Uterus (tissue), 4 donors: ENCODE data around the gene PTPRN2. TPM values are rescaled to one million over a fixed set of nuclear protein-coding genes. Genes with fewer than 3 reads are reported as not detected.
A peak's percentile ranks its signal among the peaks of the same experiment; 100 is the strongest.
"Not testable (repeated sequence)": the region's sequence is repeated elsewhere in the genome, so short reads cannot be mapped to it uniquely, and the experiment has no call there.

Source experiments
- DNase-seq, 2 donors: peaks; one replicate each; pipeline ENCODE4 v3.0.0-alpha.2; 2019 to 2020
- H3K27ac ChIP-seq, 2 donors: fragments of 200-600 bp; sonication (generic); 1 replicate in 1 of 2; 2 replicates in 1 of 2; pipeline ENCODE4 v1.5.1; 2016 to 2018
- H3K27me3 ChIP-seq, 2 donors: fragments of 200-600 bp; sonication (generic); one replicate each; pipeline ENCODE4 v1.5.1; 2018 to 2019; ENCODE audit warnings: control low read depth in 1 of 2
- H3K36me3 ChIP-seq, 2 donors: fragments of 200-600 bp; sonication (generic); one replicate each; pipeline ENCODE4 v1.5.1; 2019; ENCODE audit warnings: control low read depth in 1 of 2
- H3K4me1 ChIP-seq, 2 donors: fragments of 200-600 bp; sonication (generic); one replicate each; pipeline ENCODE4 v1.5.1; 2018 to 2019; ENCODE audit warnings: control low read depth in 1 of 2
- H3K4me3 ChIP-seq, 2 donors: fragments of 200-600 bp; sonication (generic); 1 replicate in 1 of 2; 2 replicates in 1 of 2; pipeline ENCODE4 v1.5.1; 2018 to 2019; ENCODE audit warnings: mild to moderate bottlenecking in 1 of 2
- H3K9me3 ChIP-seq, 2 donors: fragments of 200-600 bp; sonication (generic); one replicate each; pipeline ENCODE4 v1.5.1; 2019; ENCODE audit warnings: control low read depth in 1 of 2
- POLR2A ChIP-seq, 2 donors: fragments of 450-650 bp; IDR thresholded peaks; one replicate each; pipeline ENCODE4 v1.6.1; 2016; ENCODE audit warnings: antibody characterized with exemption in 2 of 2, mild to moderate bottlenecking in 1 of 2, moderate library complexity in 1 of 2
- intact Hi-C: fragments of 100-400 bp; cut with DNase I; formaldehyde crosslinking; loops from one replicate; pipeline ENCODE4 v1.15.1; 2023; ENCODE audit warnings: low total_unique reads
- total RNA-seq, 4 donors: library from RNA; depleted of rRNA in 3 of 4; stranded (reverse); fragments of >200 nt in 3 of 4; gene quantifications; one replicate each; pipeline versions ENCODE4 v1.1.0 to v1.2.4, GENCODE V29; 2014 to 2023
- TF ChIP-seq, protein P1 (sequence below), 4 experiments: fragments of 200-600 bp in 2 of 4; fragments of 450-650 bp in 2 of 4; sonication (generic) in 2 of 4; IDR thresholded peaks; one replicate each; pipeline ENCODE4 v1.5.1; 2016 to 2019; ENCODE audit warnings: antibody characterized with exemption in 4 of 4, mild to moderate bottlenecking in 2 of 4, moderate library complexity in 1 of 4
- donor health status: DM: yes; HTN: yes; CAD: no.

Gene PTPRN2
- 1 to 10 TPM; 1.2 to 5.2 (median 2.3) TPM for total RNA-seq

DNA sequence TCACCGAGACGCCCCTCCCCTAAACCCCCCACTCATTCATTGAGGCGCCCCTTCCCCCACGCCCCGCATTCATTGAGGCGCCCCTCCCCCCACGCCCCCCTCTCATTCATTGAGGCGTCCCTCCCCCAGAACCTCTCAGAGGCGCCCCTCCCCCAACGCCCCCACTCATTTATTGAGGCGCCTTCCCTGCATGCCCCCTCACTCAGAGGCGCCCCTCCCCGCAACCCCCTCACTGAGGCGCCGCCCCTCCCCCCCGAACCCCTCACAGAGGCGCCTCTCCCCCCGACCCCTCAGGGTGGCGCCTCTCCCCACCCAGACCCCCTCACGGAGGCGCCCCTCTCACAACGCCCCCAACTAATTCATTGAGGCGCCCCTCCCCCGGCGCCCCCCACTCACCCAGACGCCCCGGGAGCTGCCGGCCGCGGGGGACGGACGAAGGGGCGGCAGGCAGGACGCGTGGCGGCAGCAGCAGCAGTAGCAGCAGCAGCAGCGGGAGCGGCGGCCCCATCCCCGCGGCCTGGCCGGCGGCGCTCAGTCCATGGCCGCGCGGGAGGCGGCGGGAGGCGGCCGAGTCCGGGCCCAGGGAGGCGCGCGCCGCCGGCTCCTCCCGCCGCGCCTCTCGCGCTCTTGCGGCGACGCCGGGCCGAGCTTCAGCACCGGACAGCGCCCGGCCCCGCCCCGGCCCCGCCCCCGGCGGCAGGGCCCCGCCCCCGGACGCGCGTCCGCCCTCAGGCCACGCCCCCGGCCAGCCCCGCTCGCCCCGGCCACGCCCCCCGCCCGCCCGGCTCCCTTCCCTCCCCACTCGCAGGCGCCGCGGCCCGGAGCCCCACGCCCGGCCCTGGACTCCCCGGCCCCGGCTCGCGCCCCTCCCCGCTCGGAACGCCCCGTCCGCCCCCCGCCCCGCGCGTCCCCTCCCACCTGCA is at the start of gene PTPRN2:
Gene PTPRN2, minus strand, starts transcription at position 662 of the 923 bp plus-strand sequence.
- H3K4me1 ChIP-seq: peaks cover 6 to 14% of the 10 kb centered on the region in 2 donors
- no peak within 1 kb of the TSS for H3K27ac ChIP-seq
- peak; percentile 30 to 57 for DNase-seq
- intact Hi-C loops: no loop called here
- no peaks in the 10 kb centered on the region for H3K36me3 ChIP-seq
- no peaks in the 10 kb centered on the region for H3K9me3 ChIP-seq
- no peaks in the 10 kb centered on the region for H3K27me3 ChIP-seq
- no peak for TF ChIP-seq POLR2A (IDR thresholded peaks at IDR 0.05)
- TF ChIP-seq, protein P1, sequence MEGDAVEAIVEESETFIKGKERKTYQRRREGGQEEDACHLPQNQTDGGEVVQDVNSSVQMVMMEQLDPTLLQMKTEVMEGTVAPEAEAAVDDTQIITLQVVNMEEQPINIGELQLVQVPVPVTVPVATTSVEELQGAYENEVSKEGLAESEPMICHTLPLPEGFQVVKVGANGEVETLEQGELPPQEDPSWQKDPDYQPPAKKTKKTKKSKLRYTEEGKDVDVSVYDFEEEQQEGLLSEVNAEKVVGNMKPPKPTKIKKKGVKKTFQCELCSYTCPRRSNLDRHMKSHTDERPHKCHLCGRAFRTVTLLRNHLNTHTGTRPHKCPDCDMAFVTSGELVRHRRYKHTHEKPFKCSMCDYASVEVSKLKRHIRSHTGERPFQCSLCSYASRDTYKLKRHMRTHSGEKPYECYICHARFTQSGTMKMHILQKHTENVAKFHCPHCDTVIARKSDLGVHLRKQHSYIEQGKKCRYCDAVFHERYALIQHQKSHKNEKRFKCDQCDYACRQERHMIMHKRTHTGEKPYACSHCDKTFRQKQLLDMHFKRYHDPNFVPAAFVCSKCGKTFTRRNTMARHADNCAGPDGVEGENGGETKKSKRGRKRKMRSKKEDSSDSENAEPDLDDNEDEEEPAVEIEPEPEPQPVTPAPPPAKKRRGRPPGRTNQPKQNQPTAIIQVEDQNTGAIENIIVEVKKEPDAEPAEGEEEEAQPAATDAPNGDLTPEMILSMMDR (IDR thresholded peaks at IDR 0.05): no peak
- H3K4me3 ChIP-seq: peak within 1 kb of the TSS; percentile 6 to 33

DNA sequence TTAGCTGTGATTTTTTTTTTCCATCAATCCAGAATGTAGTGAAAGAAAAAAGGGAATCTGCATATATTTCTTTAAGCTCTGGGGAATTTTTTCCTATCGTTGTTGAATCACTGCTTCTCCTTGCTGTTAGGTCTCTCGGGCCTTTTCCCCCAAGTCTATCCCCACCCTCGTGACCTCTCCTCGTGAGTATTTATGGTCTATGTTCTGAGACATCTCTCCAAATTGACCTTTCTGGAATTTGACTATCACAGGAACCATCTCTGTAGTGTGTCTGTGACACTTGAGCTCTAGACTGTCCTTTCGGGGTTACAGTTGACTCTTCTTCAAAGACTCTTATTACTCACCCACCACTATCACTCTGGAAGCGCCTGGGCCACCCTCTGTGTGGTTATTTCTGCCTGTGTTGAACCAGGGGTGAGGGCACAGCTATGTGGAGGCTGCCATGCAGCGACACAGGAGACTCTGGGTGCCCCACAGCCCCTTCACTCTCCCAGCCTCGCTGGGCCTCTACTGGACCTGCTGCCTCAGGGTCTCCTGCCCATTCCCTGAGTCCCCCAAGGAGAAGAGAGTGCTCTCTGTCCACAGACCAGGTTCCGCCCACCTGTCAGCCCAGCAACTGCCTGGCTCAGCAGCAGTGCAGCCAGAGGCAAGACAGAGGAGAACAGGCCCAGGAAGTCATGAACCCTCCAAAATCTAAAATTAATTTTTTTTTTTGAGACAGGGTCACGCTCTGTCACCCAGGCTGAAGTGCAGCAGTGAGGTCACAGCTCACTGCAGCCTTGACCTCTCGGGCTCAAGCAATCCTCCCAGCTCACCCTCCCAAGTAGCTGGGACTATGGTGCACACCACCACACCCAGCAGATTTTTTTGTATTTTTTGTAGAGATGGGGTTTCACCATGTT is 45.7 kb upstream of the PTPRN2 start:
- no peak overlapping the region for H3K27ac ChIP-seq

DNA sequence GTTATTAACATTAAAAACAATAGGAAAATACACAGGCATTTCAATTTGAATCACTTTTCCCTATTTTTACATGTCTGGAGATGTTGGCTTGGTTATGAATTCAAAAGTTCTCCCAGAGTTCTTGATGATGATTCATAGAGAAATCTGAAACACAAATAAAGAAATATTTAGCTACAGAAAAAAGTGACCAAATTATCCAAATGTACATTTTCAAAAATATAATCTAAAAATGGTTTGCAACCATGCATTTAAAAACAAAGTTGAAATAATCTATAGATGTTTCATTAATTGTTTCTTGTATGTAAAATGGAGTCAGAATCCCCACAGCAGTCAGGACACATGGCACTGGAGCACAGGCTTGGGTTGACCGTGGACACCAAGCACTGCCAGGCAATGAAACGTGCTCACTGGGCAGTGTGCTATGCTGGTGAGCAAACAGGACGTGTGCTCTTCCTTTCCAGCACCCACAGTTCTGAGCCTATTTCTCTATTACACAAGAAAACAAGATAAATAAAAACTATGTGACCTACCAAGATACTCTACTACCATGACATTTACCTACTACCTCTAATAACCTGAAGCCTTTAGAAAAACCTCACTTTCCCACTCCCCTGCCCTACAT is 44.1 kb upstream of the PTPRN2 start:
- intact Hi-C loops: no loop called here
- Histone ChIP-seq H3K36me3 (no peaks in the 10 kb centered on the region), H3K27ac (no peak overlapping the region), H3K4me1 (no peaks in the 10 kb centered on the region), H3K9me3 (no peaks in the 10 kb centered on the region), H3K4me3 (no peak overlapping the region), H3K27me3 (no peaks in the 10 kb centered on the region)
- DNase-seq: no peak
- TF ChIP-seq, protein P1 (IDR thresholded peaks at IDR 0.05): no peak
- no peak for TF ChIP-seq POLR2A (IDR thresholded peaks at IDR 0.05)

More for the DNA sequence above, 45.7 kb upstream of the PTPRN2 start:
- H3K4me1 ChIP-seq: no peaks in the 10 kb centered on the region
- intact Hi-C loops: no loop called here
- no peaks in the 10 kb centered on the region for H3K36me3 ChIP-seq
- TF ChIP-seq, protein P1 (IDR thresholded peaks at IDR 0.05): no peak
- no peak for TF ChIP-seq POLR2A (IDR thresholded peaks at IDR 0.05)
- H3K4me3 ChIP-seq: no peak overlapping the region
- H3K27me3 ChIP-seq: no peaks in the 10 kb centered on the region
- no peaks in the 10 kb centered on the region for H3K9me3 ChIP-seq
- no peak for DNase-seq

DNA sequence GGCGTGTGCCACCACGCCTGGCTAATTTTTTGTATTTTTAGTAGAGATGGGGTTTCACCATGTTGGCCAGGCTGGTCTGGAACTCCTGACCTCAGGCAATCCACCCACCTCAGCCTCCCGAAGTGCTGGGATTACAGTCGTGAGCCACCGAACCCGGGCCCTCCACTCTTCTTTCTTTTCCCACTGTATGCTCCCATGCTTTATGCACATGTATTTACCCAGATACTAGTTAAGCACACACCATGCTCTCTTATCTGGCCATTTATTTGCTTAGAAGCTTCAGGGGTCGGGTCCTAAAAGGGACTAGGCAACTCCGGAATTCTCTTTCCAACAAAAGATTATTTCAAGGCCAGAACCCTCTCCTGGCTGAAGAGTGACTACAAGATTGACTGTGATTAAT is 38.7 kb upstream of the PTPRN2 start:
- H3K4me3 ChIP-seq, H3K4me1 ChIP-seq, DNase-seq, intact Hi-C loops, H3K36me3 ChIP-seq, H3K27ac ChIP-seq, H3K27me3 ChIP-seq, H3K9me3 ChIP-seq: not testable (repeated sequence)

DNA sequence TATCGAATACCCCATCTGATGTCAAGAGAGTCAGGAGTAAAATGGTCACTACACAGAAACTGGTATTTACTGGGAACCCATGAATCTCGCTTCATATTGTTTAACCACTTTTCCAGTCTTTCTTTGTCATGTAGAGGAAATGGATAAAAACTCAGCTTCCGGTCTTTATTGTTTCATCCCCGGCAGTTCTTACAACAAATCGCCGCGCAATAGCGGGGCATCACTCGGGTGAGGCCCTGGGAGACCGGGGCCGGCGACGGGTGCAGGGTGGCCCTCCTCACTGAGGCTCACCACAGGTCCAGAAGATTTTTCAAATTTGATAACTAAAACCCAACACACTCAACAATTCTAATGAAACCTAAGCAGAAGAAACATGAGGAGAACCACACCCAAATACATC is 35.6 kb upstream of the PTPRN2 start:
- H3K27me3 ChIP-seq: no peaks in the 10 kb centered on the region
- no peak for TF ChIP-seq POLR2A (IDR thresholded peaks at IDR 0.05)
- TF ChIP-seq, protein P1 (IDR thresholded peaks at IDR 0.05): no peak
- H3K27ac ChIP-seq: no peak overlapping the region
- no peak overlapping the region for H3K4me3 ChIP-seq
- no peaks in the 10 kb centered on the region for H3K36me3 ChIP-seq
- H3K9me3 ChIP-seq: no peaks in the 10 kb centered on the region
- H3K4me1 ChIP-seq: no peaks in the 10 kb centered on the region
- intact Hi-C loops: no loop called here
- no peak for DNase-seq
